ENCODE results near the gene PSME1. TPM values are rescaled to one million over a fixed set of nuclear protein-coding genes. Genes with fewer than 3 reads are reported as not detected.
A peak's percentile ranks its signal among the peaks of the same experiment; 100 is the strongest.

The PSME1 gene
- total and polyA plus RNA-seq, 2 of the 13 experiments (the other 11 are each of a cell fraction or from before 2014, with no cell fraction given): 159 to 608 TPM

DNA sequence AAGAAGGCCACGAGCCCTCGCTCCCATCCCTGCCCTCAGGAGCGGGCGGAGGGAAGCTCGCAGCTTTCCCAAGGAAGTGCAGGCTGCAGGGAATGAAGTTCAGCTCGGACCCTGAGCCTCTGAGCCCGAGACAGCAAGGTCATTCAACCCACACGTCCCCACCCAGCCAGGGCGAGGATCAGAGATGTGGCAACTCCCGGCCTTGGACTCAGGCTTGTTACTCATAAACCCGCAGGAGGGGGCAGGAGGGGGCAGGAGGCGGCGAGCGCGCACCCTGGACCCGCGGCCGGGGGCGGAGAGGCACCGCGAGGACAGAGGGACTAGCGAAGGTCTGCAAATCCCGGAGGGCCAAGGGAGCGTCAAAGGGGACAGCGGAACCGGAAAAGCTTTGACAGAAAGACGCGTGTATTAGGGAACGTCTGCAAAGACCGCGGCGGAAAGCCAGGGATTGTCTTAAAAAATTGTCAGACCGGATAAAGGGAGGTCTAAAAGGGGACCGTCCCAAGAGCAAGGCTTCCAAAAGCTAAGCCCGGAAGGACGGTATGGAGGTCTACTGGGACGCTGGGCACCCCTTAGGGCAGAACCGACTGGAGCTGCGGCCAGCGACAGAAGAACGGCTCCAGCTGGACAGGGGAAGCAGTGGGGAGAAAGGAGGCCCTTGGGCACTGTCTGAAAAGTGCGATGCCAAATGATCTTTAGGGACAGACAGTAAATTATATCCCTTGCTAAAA lies 22.0 kb upstream of the PSME1 start (continued):
- TF ChIP-seq MED8 (CRISPR knock-in tag; IDR thresholded peaks at IDR 0.05; ENCODE audit: insufficient replicate concordance): peak; percentile 99
- TF ChIP-seq, protein P1, sequence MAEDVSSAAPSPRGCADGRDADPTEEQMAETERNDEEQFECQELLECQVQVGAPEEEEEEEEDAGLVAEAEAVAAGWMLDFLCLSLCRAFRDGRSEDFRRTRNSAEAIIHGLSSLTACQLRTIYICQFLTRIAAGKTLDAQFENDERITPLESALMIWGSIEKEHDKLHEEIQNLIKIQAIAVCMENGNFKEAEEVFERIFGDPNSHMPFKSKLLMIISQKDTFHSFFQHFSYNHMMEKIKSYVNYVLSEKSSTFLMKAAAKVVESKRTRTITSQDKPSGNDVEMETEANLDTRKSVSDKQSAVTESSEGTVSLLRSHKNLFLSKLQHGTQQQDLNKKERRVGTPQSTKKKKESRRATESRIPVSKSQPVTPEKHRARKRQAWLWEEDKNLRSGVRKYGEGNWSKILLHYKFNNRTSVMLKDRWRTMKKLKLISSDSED (CRISPR knock-in tag; IDR thresholded peaks at IDR 0.05): no peak; the same call in 1 of the 2 replicates
- peak; percentile 100 for TF ChIP-seq ZNF614 (CRISPR knock-in tag; IDR thresholded peaks at IDR 0.05; ENCODE audit: borderline replicate concordance)
- TF ChIP-seq, protein P2, sequence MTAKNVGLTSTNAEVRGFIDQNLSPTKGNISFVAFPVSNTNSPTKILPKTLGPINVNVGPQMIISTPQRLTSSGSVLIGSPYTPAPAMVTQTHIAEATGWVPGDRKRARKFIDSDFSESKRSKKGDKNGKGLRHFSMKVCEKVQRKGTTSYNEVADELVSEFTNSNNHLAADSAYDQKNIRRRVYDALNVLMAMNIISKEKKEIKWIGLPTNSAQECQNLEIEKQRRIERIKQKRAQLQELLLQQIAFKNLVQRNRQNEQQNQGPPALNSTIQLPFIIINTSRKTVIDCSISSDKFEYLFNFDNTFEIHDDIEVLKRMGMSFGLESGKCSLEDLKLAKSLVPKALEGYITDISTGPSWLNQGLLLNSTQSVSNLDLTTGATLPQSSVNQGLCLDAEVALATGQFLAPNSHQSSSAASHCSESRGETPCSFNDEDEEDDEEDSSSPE (CRISPR knock-in tag; IDR thresholded peaks at IDR 0.05): peak; percentile 85
- TF ChIP-seq ATF1 (CRISPR knock-in tag; IDR thresholded peaks at IDR 0.05): no peak
- TF ChIP-seq, protein P3, sequence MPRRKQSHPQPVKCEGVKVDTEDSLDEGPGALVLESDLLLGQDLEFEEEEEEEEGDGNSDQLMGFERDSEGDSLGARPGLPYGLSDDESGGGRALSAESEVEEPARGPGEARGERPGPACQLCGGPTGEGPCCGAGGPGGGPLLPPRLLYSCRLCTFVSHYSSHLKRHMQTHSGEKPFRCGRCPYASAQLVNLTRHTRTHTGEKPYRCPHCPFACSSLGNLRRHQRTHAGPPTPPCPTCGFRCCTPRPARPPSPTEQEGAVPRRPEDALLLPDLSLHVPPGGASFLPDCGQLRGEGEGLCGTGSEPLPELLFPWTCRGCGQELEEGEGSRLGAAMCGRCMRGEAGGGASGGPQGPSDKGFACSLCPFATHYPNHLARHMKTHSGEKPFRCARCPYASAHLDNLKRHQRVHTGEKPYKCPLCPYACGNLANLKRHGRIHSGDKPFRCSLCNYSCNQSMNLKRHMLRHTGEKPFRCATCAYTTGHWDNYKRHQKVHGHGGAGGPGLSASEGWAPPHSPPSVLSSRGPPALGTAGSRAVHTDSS (CRISPR knock-in tag; conservative IDR thresholded peaks at IDR 0.05): 0 out of 2 replicates have a peak, but pooled peaks have one; percentile 18
- 0 out of 2 replicates have a peak, but pooled peaks have one; percentile 15 for TF ChIP-seq NBN (conservative IDR thresholded peaks at IDR 0.05)
- peak; percentile 99 for TF ChIP-seq DMAP1 (CRISPR knock-in tag; IDR thresholded peaks at IDR 0.05)
- TF ChIP-seq SMARCE1 (IDR thresholded peaks at IDR 0.05; ENCODE audit: borderline replicate concordance): no peak
- TF ChIP-seq, protein P4, sequence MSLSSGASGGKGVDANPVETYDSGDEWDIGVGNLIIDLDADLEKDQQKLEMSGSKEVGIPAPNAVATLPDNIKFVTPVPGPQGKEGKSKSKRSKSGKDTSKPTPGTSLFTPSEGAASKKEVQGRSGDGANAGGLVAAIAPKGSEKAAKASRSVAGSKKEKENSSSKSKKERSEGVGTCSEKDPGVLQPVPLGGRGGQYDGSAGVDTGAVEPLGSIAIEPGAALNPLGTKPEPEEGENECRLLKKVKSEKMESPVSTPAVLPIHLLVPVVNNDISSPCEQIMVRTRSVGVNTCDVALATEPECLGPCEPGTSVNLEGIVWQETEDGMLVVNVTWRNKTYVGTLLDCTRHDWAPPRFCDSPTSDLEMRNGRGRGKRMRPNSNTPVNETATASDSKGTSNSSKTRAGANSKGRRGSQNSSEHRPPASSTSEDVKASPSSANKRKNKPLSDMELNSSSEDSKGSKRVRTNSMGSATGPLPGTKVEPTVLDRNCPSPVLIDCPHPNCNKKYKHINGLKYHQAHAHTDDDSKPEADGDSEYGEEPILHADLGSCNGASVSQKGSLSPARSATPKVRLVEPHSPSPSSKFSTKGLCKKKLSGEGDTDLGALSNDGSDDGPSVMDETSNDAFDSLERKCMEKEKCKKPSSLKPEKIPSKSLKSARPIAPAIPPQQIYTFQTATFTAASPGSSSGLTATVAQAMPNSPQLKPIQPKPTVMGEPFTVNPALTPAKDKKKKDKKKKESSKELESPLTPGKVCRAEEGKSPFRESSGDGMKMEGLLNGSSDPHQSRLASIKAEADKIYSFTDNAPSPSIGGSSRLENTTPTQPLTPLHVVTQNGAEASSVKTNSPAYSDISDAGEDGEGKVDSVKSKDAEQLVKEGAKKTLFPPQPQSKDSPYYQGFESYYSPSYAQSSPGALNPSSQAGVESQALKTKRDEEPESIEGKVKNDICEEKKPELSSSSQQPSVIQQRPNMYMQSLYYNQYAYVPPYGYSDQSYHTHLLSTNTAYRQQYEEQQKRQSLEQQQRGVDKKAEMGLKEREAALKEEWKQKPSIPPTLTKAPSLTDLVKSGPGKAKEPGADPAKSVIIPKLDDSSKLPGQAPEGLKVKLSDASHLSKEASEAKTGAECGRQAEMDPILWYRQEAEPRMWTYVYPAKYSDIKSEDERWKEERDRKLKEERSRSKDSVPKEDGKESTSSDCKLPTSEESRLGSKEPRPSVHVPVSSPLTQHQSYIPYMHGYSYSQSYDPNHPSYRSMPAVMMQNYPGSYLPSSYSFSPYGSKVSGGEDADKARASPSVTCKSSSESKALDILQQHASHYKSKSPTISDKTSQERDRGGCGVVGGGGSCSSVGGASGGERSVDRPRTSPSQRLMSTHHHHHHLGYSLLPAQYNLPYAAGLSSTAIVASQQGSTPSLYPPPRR (CRISPR knock-in tag; IDR thresholded peaks at IDR 0.05; ENCODE audit: borderline replicate concordance): peak; percentile 99
- TF ChIP-seq TSC22D2 (CRISPR knock-in tag; IDR thresholded peaks at IDR 0.05; ENCODE audit: borderline replicate concordance): peak; percentile 89
- peak; percentile 98 for TF ChIP-seq ZNF501 (CRISPR knock-in tag; IDR thresholded peaks at IDR 0.05)
- peak; percentile 99 for TF ChIP-seq ERF (CRISPR knock-in tag; IDR thresholded peaks at IDR 0.05)
- TF ChIP-seq, protein P5, sequence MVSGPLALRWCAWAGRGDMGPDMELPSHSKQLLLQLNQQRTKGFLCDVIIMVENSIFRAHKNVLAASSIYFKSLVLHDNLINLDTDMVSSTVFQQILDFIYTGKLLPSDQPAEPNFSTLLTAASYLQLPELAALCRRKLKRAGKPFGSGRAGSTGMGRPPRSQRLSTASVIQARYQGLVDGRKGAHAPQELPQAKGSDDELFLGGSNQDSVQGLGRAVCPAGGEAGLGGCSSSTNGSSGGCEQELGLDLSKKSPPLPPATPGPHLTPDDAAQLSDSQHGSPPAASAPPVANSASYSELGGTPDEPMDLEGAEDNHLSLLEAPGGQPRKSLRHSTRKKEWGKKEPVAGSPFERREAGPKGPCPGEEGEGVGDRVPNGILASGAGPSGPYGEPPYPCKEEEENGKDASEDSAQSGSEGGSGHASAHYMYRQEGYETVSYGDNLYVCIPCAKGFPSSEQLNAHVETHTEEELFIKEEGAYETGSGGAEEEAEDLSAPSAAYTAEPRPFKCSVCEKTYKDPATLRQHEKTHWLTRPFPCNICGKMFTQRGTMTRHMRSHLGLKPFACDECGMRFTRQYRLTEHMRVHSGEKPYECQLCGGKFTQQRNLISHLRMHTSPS (CRISPR knock-in tag; IDR thresholded peaks at IDR 0.05; ENCODE audit: low read depth): peak; percentile 93

All from HepG2 (cell line).